SK-N-MC (cell line): ENCODE data around the gene TNFRSF18.
"Not testable (repeated sequence)": the region's sequence is repeated elsewhere in the genome, so short reads cannot be mapped to it uniquely, and the experiment has no call there.

ENCODE experiments used
- DNase-seq: peaks from one replicate; pipeline ENCODE4 v3.0.0-alpha.2; 2011; ENCODE audit warnings: low read depth, low spot score
- H3K27ac ChIP-seq: fragments of 200-600 bp; sonication (generic); 2 replicates; pipeline ENCODE4 v1.5.1; 2016; ENCODE audit warnings: mixed run types
- H3K36me3 ChIP-seq: fragments of 200-600 bp; sonication (generic); 2 replicates; pipeline ENCODE4 v1.6.1; 2017; ENCODE audit warnings: antibody characterized with exemption, low read length, mixed read lengths; ENCODE audit not compliant: insufficient read depth
- H3K4me3 ChIP-seq: fragments of 200-600 bp; sonication (generic); 2 replicates; pipeline ENCODE4 v1.5.1; 2016
- H3K9ac ChIP-seq: fragments of 200-600 bp; sonication (generic); 2 replicates; pipeline ENCODE4 v1.8.0; 2017; ENCODE audit warnings: mixed run types, mixed read lengths; ENCODE audit not compliant: insufficient read length
- H3K9me3 ChIP-seq: fragments of 200-600 bp; sonication (generic); 2 replicates; pipeline ENCODE4 v1.6.1; 2017; ENCODE audit warnings: low read depth, mild to moderate bottlenecking, antibody characterized with exemption, low read length, moderate library complexity, mixed read lengths
- EZH2 ChIP-seq: fragments of 200-600 bp; sonication (generic); IDR thresholded peaks from one replicate; pipeline ENCODE4 v1.6.1; 2017; ENCODE audit warnings: antibody characterized with exemption
- FOXP2 ChIP-seq: optimal IDR thresholded peaks from 2 replicates; pipeline ENCODE3; 2011; ENCODE audit warnings: mild to moderate bottlenecking, moderate library complexity; ENCODE audit not compliant: insufficient read depth; ENCODE audit errors: extremely low read length, control extremely low read depth
- POLR2AphosphoS5 ChIP-seq: IDR thresholded peaks from 2 replicates; pipeline ENCODE4 v1.6.1; 2012; ENCODE audit warnings: mild to moderate bottlenecking, low read depth, low read length, borderline replicate concordance

TNFRSF18 gene

GRCh38 chr1:1206376-1206965 is at the start of gene TNFRSF18:
TNFRSF18 (minus strand) TSS chr1:1206592; CDS start chr1:1206571, 21 bp downstream.
- DNase-seq: no peak
- Histone ChIP-seq H3K27ac (no peak within 1 kb of the TSS), H3K4me3 (no peak within 1 kb of the TSS), H3K9ac (no peak within 1 kb of the TSS), H3K9me3 (no peaks in the 10 kb centered on the region), H3K36me3 (no peaks in the 10 kb centered on the region)
- no peak for TF ChIP-seq EZH2
- TF ChIP-seq FOXP2: no peak
- no peak for TF ChIP-seq POLR2AphosphoS5

GRCh38 chr1:1255611-1256010 is 49.2 kb upstream of the TNFRSF18 start:
- no peak for DNase-seq
- Histone ChIP-seq H3K9ac (no peak overlapping the region), H3K27ac (peak overlapping the region; percentile 84), H3K9me3 (no peaks in the 10 kb centered on the region), H3K36me3 (peaks cover 42% of the 10 kb centered on the region), H3K4me3 (no peak overlapping the region)
- TF ChIP-seq EZH2: no peak
- no peak for TF ChIP-seq FOXP2
- TF ChIP-seq POLR2AphosphoS5: no peak

GRCh38 chr1:1255078-1255477 is 48.7 kb upstream of the TNFRSF18 start:
- TF ChIP-seq EZH2 (no peak), POLR2AphosphoS5 (no peak), FOXP2 (no peak)
- H3K9ac ChIP-seq: no peak overlapping the region
- no peak overlapping the region for H3K4me3 ChIP-seq
- H3K36me3 ChIP-seq: peaks cover 36% of the 10 kb centered on the region
- H3K27ac ChIP-seq: peak overlapping the region; percentile 84
- no peaks in the 10 kb centered on the region for H3K9me3 ChIP-seq
- DNase-seq: no peak

GRCh38 chr1:1254667-1254998 is 48.2 kb upstream of the TNFRSF18 start:
- no peak for DNase-seq
- Histone ChIP-seq H3K9me3 (no peaks in the 10 kb centered on the region), H3K4me3 (no peak overlapping the region), H3K36me3 (peaks cover 34% of the 10 kb centered on the region), H3K27ac (no peak overlapping the region; the same call in 1 of the 2 replicates), H3K9ac (no peak overlapping the region)
- no peak for TF ChIP-seq EZH2
- TF ChIP-seq FOXP2: no peak
- no peak for TF ChIP-seq POLR2AphosphoS5

- no peak overlapping the region for H3K27ac ChIP-seq
- DNase-seq: no peak
- no peak overlapping the region for H3K9ac ChIP-seq
- TF ChIP-seq POLR2AphosphoS5 (no peak), EZH2 (no peak), FOXP2 (no peak)
- H3K4me3 ChIP-seq: no peak overlapping the region
- peaks cover 32% of the 10 kb centered on the region for H3K36me3 ChIP-seq
- H3K9me3 ChIP-seq: no peaks in the 10 kb centered on the region
Measured at GRCh38 chr1:1253972-1254666, 47.7 kb upstream of the TNFRSF18 start.

- TF ChIP-seq EZH2: no peak
- no peak for TF ChIP-seq FOXP2
- TF ChIP-seq POLR2AphosphoS5: no peak
- H3K4me3 ChIP-seq: no peak overlapping the region
- H3K9ac ChIP-seq: no peak overlapping the region
- peaks cover 28% of the 10 kb centered on the region for H3K36me3 ChIP-seq
- H3K27ac ChIP-seq: no peak overlapping the region
- DNase-seq: no peak
- H3K9me3 ChIP-seq: no peaks in the 10 kb centered on the region
Measured at GRCh38 chr1:1253314-1253713, 46.9 kb upstream of the TNFRSF18 start.

GRCh38 chr1:1250786-1251284 is 44.4 kb upstream of the TNFRSF18 start:
- Histone ChIP-seq H3K4me3 (no peak overlapping the region), H3K9ac (no peak overlapping the region), H3K27ac (no peak overlapping the region), H3K9me3 (no peaks in the 10 kb centered on the region), H3K36me3 (peaks cover 12% of the 10 kb centered on the region; the same call in 1 of the 2 replicates)
- TF ChIP-seq POLR2AphosphoS5 (0 out of 2 replicates have a peak, but pooled peaks have one; percentile 11), EZH2 (no peak), FOXP2 (no peak)
- no peak for DNase-seq

GRCh38 chr1:1248009-1248913 is 41.9 kb upstream of the TNFRSF18 start:
- not testable (repeated sequence) for DNase-seq, H3K4me3 ChIP-seq, H3K9ac ChIP-seq, H3K27ac ChIP-seq, H3K9me3 ChIP-seq, H3K36me3 ChIP-seq
